Measurements from ENCODE around the gene ABCA5.
A peak's percentile ranks its signal among the peaks of the same experiment; 100 is the strongest.

Gene ABCA5, protein sequence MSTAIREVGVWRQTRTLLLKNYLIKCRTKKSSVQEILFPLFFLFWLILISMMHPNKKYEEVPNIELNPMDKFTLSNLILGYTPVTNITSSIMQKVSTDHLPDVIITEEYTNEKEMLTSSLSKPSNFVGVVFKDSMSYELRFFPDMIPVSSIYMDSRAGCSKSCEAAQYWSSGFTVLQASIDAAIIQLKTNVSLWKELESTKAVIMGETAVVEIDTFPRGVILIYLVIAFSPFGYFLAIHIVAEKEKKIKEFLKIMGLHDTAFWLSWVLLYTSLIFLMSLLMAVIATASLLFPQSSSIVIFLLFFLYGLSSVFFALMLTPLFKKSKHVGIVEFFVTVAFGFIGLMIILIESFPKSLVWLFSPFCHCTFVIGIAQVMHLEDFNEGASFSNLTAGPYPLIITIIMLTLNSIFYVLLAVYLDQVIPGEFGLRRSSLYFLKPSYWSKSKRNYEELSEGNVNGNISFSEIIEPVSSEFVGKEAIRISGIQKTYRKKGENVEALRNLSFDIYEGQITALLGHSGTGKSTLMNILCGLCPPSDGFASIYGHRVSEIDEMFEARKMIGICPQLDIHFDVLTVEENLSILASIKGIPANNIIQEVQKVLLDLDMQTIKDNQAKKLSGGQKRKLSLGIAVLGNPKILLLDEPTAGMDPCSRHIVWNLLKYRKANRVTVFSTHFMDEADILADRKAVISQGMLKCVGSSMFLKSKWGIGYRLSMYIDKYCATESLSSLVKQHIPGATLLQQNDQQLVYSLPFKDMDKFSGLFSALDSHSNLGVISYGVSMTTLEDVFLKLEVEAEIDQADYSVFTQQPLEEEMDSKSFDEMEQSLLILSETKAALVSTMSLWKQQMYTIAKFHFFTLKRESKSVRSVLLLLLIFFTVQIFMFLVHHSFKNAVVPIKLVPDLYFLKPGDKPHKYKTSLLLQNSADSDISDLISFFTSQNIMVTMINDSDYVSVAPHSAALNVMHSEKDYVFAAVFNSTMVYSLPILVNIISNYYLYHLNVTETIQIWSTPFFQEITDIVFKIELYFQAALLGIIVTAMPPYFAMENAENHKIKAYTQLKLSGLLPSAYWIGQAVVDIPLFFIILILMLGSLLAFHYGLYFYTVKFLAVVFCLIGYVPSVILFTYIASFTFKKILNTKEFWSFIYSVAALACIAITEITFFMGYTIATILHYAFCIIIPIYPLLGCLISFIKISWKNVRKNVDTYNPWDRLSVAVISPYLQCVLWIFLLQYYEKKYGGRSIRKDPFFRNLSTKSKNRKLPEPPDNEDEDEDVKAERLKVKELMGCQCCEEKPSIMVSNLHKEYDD (N-terminal part only)

DNA sequence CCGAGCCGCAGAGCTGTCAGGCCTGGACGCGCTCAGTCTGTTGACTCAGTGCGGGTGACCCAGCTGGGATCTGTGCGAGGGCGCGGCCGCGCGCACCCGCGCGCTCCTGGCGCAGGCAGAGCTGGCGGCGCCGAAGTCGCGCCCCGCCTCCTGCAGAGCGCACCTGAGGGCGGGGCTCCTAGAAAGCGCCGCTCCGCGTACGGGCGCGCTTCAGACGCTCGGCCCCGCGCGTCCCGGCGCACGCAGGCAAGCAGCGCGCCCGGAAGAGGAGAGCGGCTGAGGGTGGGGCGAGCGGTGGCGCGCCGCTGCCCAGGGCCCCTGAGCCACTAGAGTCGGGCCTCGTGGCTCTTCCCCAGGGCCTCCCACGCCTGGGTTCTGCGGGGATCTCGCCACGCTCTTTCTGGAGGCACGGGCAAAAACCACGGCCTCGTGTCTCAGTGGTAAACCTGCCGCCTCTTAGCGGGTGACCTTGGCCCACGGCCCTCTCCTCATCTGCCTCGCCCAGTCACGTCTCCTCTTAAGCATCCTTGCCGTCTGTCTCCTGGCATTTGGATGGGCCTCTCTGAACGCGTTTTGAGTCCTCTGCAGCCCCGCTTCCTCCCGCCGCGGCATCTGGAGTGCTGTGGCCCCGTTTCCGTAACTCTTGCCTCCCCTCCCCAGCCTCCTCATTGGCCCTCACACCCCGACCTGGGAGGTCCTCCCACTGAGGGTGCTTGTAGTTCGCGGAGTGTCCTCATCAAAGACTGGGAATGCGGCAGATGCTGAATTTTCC, at the start of gene ABCA5:
ABCA5 (minus strand) TSS at position 74 of the 772 bp plus-strand sequence. CDS start 12,718 bp downstream, outside the sequence.
- H3K4me1 ChIP-seq: peaks cover 12% of the 10 kb centered on the region
- in situ Hi-C loops (cut with MboI; ENCODE audit: low sequenced_read_pairs): loop anchor here (25.0 kb wide), 1 partner anchor 185 kb away; no protein-coding TSS in a partner anchor
- H3K4me3 ChIP-seq: peak within 1 kb of the TSS; percentile 60

DNA sequence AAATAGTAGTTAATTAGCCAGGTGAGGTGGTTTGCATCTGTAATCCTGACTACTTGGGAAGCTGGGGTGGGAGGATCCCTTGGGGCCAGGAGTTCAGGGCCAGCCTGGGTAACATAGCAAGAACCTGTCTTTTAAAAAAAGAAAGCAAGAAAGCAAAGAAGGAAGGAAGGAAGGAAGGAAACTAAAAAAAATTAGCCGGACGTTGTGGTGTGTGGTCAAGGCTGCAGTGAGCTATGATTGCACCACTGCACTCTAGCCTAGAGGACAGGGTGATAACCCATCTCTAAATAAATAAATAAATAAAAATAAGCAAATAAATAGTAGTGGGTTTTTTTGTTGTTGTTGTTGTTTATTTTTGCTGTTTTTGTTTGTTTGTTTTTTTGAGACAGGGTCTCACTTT, 48.3 kb upstream of the ABCA5 start:
- in situ Hi-C loops (cut with MboI; ENCODE audit: low sequenced_read_pairs): no loop called here
- H3K4me1 ChIP-seq: no peaks in the 10 kb centered on the region; the same call in 1 of the 2 replicates
- H3K4me3 ChIP-seq: no peak overlapping the region
- H3K27me3 ChIP-seq (ENCODE audit: low read depth): no peaks in the 10 kb centered on the region
- no peaks in the 10 kb centered on the region for H3K9me3 ChIP-seq
- no peaks in the 10 kb centered on the region for H3K36me3 ChIP-seq (replicated peaks)
- no peak for DNase-seq (ENCODE audit: low spot score in 2 of 2)

More for the DNA sequence above, at the start of gene ABCA5:
- DNase-seq (ENCODE audit: low spot score in 2 of 2): peak; percentile 76 to 82
- H3K9me3 ChIP-seq: no peaks in the 10 kb centered on the region
- H3K36me3 ChIP-seq (replicated peaks): no peaks in the 10 kb centered on the region
- peaks cover 4% of the 10 kb centered on the region; the same call in 1 of the 2 replicates for H3K27me3 ChIP-seq (ENCODE audit: low read depth)

DNA sequence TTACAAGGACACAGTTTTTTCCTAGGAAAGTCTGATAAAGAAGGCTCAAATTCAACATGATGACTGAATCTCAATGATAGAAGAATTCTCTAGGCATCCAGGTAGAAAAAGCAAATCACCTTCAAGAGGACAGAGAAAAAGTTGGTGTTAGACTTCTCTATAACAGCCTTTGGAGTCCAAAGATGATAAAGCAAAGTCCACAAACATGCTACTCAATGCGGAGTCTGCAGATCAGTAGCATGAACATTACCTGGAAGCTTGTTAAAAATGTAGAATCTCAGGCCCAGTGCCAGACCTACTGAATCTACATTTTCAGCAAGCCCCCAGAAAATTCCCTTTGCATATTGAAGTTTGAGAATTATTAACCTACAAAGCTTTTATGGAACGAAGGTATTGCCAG, 46.1 kb upstream of the ABCA5 start:
- H3K36me3 ChIP-seq (replicated peaks): no peaks in the 10 kb centered on the region
- H3K9me3 ChIP-seq: no peaks in the 10 kb centered on the region
- H3K4me3 ChIP-seq: no peak overlapping the region
- in situ Hi-C loops (cut with MboI; ENCODE audit: low sequenced_read_pairs): no loop called here
- no peaks in the 10 kb centered on the region; the same call in 1 of the 2 replicates for H3K4me1 ChIP-seq
- no peak for DNase-seq (ENCODE audit: low spot score in 2 of 2)
- H3K27me3 ChIP-seq (ENCODE audit: low read depth): no peaks in the 10 kb centered on the region

DNA sequence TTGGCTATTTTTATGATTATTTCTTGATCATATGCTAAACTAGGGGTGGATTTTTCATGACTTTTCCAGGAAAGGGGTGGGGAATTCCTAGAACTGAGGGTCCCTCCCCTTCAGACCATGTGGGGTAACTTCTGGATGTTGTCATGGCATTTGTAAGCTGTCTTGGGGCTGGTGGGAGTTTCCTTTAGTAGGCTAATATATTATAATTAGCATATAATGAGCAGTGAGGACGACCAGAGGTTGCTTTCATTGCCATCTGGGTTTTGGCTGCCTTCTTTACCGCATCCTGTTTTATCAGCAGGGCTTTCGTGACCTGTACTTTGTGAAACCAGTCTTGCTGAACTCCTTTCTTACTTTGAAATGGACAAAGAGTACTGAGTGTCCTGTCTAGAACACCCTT, 40.4 kb upstream of the ABCA5 start:
- Histone ChIP-seq H3K27me3 (ENCODE audit: low read depth) (no peaks in the 10 kb centered on the region), H3K36me3 (replicated peaks) (no peaks in the 10 kb centered on the region), H3K9me3 (no peaks in the 10 kb centered on the region), H3K4me3 (no peak overlapping the region), H3K4me1 (no peaks in the 10 kb centered on the region; the same call in 1 of the 2 replicates)
- in situ Hi-C loops (cut with MboI; ENCODE audit: low sequenced_read_pairs): no loop called here
- DNase-seq (ENCODE audit: low spot score in 2 of 2): no peak

DNA sequence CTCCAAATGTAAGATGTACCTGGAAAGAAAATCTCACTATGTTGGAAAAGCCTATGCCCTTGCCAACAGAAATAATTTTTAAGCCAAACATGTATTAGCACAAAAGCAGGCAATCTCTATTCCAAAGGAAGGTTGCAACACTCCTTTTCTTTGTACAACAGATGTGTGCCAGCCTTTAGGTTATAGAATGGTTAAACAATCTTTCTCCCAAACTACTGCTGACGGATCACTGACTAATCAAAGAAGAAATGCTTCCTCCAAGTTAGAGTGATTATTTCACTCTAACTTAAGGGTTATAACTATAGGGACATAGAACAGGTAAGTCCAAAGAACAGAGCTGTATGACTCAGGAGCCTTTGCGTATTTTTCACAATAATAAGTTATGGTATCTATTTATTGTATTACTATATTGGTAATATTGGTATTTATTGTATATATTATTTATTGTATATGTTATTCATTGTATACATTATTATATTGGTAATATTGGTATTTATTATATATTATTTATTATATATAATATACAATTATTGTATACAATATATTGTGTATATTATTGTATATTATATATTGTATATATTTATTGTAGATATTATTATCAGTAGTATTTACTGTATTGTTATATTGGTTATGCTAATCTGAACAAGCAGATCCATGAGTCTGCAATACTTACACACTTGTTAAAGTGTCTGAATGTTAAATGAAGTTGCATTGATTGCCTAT, 36.7 kb upstream of the ABCA5 start:
- Histone ChIP-seq H3K36me3 (replicated peaks) (no peaks in the 10 kb centered on the region), H3K27me3 (ENCODE audit: low read depth) (no peaks in the 10 kb centered on the region), H3K4me1 (no peaks in the 10 kb centered on the region), H3K9me3 (no peaks in the 10 kb centered on the region), H3K4me3 (no peak overlapping the region)
- in situ Hi-C loops (cut with MboI; ENCODE audit: low sequenced_read_pairs): no loop called here
- DNase-seq (ENCODE audit: low spot score in 2 of 2): no peak

DNA sequence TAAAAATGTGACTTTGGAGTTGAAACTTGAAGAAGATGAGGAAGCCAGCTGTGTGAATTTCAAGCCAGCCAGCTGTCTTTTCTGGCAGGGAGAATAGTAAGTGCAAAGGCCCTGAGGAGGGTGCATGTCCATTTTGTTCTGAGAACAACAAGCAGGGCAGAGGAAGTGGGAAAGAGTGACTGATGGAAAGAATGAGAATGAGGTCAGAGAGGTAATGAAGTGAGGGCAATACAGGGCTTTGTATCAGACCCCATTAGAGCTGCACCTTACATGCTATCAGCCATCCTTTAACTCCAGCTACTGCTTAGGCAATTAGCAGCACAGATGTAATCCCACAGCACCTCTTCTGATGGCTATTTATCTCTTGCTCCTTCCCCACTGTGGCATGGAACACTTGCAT, 34.2 kb upstream of the ABCA5 start:
- H3K4me1 ChIP-seq: no peaks in the 10 kb centered on the region
- no peak for DNase-seq (ENCODE audit: low spot score in 2 of 2)
- H3K36me3 ChIP-seq (replicated peaks): no peaks in the 10 kb centered on the region
- in situ Hi-C loops (cut with MboI; ENCODE audit: low sequenced_read_pairs): no loop called here
- H3K9me3 ChIP-seq: no peaks in the 10 kb centered on the region
- no peak overlapping the region for H3K4me3 ChIP-seq
- no peaks in the 10 kb centered on the region for H3K27me3 ChIP-seq (ENCODE audit: low read depth)

DNA sequence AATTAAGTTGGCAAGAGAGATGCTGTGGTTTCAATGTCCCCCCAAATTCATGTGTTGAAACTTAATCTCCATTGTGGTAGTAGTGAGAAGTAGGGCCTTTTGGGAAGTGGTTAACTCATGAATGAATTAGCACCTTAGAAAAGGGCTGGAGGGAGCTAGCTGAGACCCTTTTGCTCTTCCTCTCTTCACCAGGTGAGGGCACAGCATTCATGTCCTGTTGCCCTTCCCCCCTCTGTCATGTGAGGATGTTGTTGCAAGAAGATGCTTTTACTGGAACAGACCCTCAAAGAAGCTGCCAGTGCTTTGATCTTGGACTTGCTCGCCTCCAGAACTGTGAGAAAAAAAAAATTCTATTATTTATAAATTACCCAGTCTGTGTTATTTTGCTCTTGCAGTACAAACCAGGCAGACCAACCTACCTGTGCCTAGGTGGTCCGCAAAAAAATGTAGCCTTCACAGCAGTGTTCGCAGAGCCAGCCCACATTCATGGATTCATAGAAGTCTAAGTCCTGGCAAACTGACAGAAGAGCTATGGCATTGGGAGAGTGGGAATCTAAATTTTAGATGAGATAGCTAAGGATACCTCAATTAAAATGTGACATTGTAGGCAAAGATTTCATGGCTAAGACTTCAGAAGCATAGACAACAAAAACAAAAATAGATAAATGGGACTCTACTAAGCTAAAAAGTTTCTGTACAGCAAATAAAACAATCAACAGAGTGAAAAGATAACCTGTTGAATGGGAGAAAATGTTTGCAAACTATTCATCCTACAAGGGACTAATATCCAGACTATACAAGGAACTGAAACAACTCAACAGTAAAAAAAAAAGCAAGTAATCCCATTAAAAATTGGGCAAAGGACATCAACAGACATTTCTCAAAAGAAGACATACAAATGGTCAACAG, 32.0 kb upstream of the ABCA5 start:
- no peak overlapping the region for H3K4me3 ChIP-seq
- DNase-seq (ENCODE audit: low spot score in 2 of 2): no peak
- in situ Hi-C loops (cut with MboI; ENCODE audit: low sequenced_read_pairs): no loop called here
- H3K9me3 ChIP-seq: no peaks in the 10 kb centered on the region
- H3K27me3 ChIP-seq (ENCODE audit: low read depth): 0 out of 2 replicates have a peak, but pooled peaks cover 1% of the 10 kb centered on the region
- no peaks in the 10 kb centered on the region for H3K4me1 ChIP-seq
- no peaks in the 10 kb centered on the region for H3K36me3 ChIP-seq (replicated peaks)

DNA sequence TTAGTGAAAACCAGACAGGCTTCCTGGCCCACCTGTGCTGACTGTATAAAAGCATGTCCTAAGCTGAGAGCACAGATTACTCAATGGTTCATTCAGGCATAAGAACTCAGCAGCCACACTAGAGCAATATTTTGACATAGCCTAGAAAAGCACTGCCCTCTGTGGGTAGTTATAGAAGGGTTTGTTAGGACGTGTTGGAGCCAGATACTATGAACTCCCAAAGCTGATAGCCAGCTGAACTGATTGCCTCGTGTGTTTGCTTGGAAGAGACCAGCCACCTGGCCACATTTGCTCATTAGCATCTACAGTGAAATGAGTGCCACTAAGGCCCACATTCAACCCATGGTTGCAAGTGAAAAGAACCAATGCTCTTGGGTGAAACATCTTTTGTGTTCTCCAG, 30.8 kb upstream of the ABCA5 start:
- no peak overlapping the region for H3K4me3 ChIP-seq
- H3K36me3 ChIP-seq (replicated peaks): no peaks in the 10 kb centered on the region
- DNase-seq (ENCODE audit: low spot score in 2 of 2): no peak
- no peaks in the 10 kb centered on the region for H3K4me1 ChIP-seq
- H3K9me3 ChIP-seq: no peaks in the 10 kb centered on the region
- peaks cover 8% of the 10 kb centered on the region; the same call in 1 of the 2 replicates for H3K27me3 ChIP-seq (ENCODE audit: low read depth)
- in situ Hi-C loops (cut with MboI; ENCODE audit: low sequenced_read_pairs): no loop called here

DNA sequence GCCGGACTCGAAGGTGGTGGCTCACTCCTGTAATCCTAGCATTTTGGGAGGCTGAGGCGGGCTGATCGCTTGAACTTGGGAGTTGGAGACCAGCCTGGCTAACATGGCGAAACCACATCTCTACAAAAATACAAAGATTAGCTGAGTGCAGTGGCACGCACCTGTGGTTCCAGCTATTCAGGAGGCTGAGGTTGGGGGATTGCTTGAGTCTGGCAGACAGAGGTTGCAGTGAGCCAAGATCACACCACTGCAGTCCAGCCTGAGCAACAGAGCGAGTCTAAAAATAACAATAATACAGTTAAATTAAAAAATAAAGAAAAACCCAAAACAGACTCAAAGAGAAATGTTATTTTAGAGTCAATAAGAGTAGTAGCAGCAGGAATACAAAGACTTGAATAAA, 29.7 kb upstream of the ABCA5 start:
- no peaks in the 10 kb centered on the region for H3K9me3 ChIP-seq
- no peak for DNase-seq (ENCODE audit: low spot score in 2 of 2)
- in situ Hi-C loops (cut with MboI; ENCODE audit: low sequenced_read_pairs): no loop called here
- no peaks in the 10 kb centered on the region for H3K4me1 ChIP-seq
- H3K4me3 ChIP-seq: no peak overlapping the region
- H3K27me3 ChIP-seq (ENCODE audit: low read depth): peaks cover 8% of the 10 kb centered on the region; the same call in 1 of the 2 replicates
- H3K36me3 ChIP-seq (replicated peaks): no peaks in the 10 kb centered on the region

DNA sequence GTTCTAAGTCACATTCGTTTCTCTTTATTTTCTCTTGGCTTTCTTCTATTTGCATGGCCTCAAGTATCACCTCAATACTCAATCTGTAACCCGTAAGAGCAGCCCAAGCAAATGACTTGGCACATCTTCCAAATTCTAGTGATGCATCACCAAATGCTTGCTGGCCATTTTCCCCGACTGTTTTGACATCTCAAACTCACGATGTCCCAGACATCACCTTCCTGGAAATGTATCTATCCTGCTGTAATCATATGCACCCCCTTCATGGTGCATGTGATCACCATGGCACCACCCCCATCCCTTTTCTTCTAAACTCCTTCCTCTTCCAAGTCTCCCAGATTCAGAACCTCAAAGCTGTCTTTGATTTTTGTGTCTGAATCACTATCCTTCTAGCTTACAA, 24.0 kb upstream of the ABCA5 start:
- in situ Hi-C loops (cut with MboI; ENCODE audit: low sequenced_read_pairs): no loop called here
- Histone ChIP-seq H3K4me3 (no peak overlapping the region), H3K36me3 (replicated peaks) (no peaks in the 10 kb centered on the region), H3K27me3 (ENCODE audit: low read depth) (peaks cover 8% of the 10 kb centered on the region; the same call in 1 of the 2 replicates), H3K4me1 (no peaks in the 10 kb centered on the region), H3K9me3 (no peaks in the 10 kb centered on the region)
- DNase-seq (ENCODE audit: low spot score in 2 of 2): no peak

DNA sequence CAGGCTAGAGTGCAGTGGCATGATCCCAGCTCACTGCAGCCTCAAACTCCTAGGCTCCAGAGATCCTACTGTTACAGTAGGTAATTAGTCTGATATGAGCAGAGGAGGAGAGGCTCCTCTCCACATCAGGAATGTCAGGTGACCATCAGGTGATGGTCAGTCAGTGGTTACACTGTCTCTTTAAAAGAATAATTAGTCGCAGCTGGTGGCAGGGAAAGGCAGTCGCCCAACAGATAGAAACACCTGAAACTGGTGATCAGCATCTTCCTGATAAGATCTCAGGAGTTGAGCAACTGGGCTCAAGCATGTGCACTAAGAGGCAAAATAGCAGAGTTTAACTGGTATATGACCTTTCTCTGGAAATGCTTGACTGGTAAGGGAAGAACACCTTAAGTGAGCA, 21.5 kb upstream of the ABCA5 start:
- Histone ChIP-seq H3K9me3 (no peaks in the 10 kb centered on the region), H3K36me3 (replicated peaks) (no peaks in the 10 kb centered on the region), H3K4me3 (no peak overlapping the region), H3K27me3 (ENCODE audit: low read depth) (peaks cover 1% of the 10 kb centered on the region; the same call in 1 of the 2 replicates), H3K4me1 (no peaks in the 10 kb centered on the region)
- in situ Hi-C loops (cut with MboI; ENCODE audit: low sequenced_read_pairs): loop anchor here (25.0 kb wide), 1 partner anchor 164 kb away; no protein-coding TSS in a partner anchor
- DNase-seq (ENCODE audit: low spot score in 2 of 2): no peak

Data from HAP-1 (cell line).